Adipose tissue (tissue), 3 donors: Measurements from ENCODE around the gene SRSF8. TPM values are rescaled to one million over a fixed set of nuclear protein-coding genes. Genes with fewer than 3 reads are reported as not detected.

ENCODE experiments used
- H3K27ac ChIP-seq: one replicate; pipeline ENCODE4 v1.5.1; 2013; ENCODE audit warnings: low read depth, low read length
- WGBS, 3 donors: extraction: QIAGEN DNeasy Blood & Tissue Kit; methylation state at CpG; one replicate each; pipeline ENCODE4 v1.1.7; 2013; 5-methylcytosine and 5-hydroxymethylcytosine counted together
- polyA plus RNA-seq, 3 donors: library from polyadenylated mRNA; stranded (reverse); fragments of 200-250 nt; gene quantifications; one replicate each; pipeline ENCODE4 v1.2.3, GENCODE V29; 2013
- donor health status: healthy with polysubstance abuse.
- donor health status: Bipolar disorder and iron deficiency.
- donor health status: healthy.

The SRSF8 gene
- polyA plus RNA-seq, 3 donors: 23.6 to 53.1 (median 25.6) TPM

GRCh38 chr11:95089620-95090542 lies 23.2 kb downstream of the SRSF8 start, which contains the start of gene ENDOD1:
Gene ENDOD1 (plus strand): TSS chr11:95089846. CDS start chr11:95089928, 82 bp downstream.
- no peak within 1 kb of the TSS for H3K27ac ChIP-seq
- 0% methylated on average over 88 to 106 of the region's 106 CpGs for WGBS, 3 donors

- H3K27ac ChIP-seq: no peak overlapping the region
Measured at GRCh38 chr11:95091663-95092180, 25.0 kb downstream of the SRSF8 start.

GRCh38 chr11:95092549-95093324 lies 26.0 kb downstream of the SRSF8 start:
- H3K27ac ChIP-seq: no peak overlapping the region
- WGBS, 3 donors: 56 to 59% (median 57%) methylated on average over 5 of the region's 5 CpGs

GRCh38 chr11:95093548-95093947 lies 26.8 kb downstream of the SRSF8 start:
- no peak overlapping the region for H3K27ac ChIP-seq
- WGBS, 3 donors: 91 to 93% (median 92%) methylated on average over 3 of the region's 3 CpGs

GRCh38 chr11:95095858-95096587 lies 29.3 kb downstream of the SRSF8 start:
- WGBS, 3 donors: 49 to 72% (median 54%) methylated on average over 4 of the region's 4 CpGs

GRCh38 chr11:95097209-95097608 lies 30.5 kb downstream of the SRSF8 start:
- 72 to 80% (median 75%) methylated on average over 3 of the region's 3 CpGs for WGBS, 3 donors
- no peak overlapping the region for H3K27ac ChIP-seq

More at GRCh38 chr11:95095858-95096587, 29.3 kb downstream of the SRSF8 start:
- H3K27ac ChIP-seq: no peak overlapping the region

GRCh38 chr11:95098826-95099225 lies 32.1 kb downstream of the SRSF8 start:
- 87 to 95% (median 87%) methylated on average over 3 of the region's 3 CpGs for WGBS, 3 donors
- no peak overlapping the region for H3K27ac ChIP-seq

- H3K27ac ChIP-seq: no peak overlapping the region
- 88 to 89% (median 89%) methylated on average over 4 of the region's 4 CpGs for whole genome bisulfite sequencing, 3 donors
Measured at GRCh38 chr11:95100191-95100648, 33.5 kb downstream of the SRSF8 start.

GRCh38 chr11:95100856-95101507 lies 34.3 kb downstream of the SRSF8 start:
- H3K27ac ChIP-seq: no peak overlapping the region
- WGBS, 3 donors: 83 to 88% (median 85%) methylated on average over 6 of the region's 6 CpGs

- H3K27ac ChIP-seq: no peak overlapping the region
- 64 to 90% (median 81%) methylated on average over 1 of the region's 1 CpG for WGBS, 3 donors
Measured at GRCh38 chr11:95101935-95102334, 35.2 kb downstream of the SRSF8 start.

GRCh38 chr11:95102733-95103132 lies 36.0 kb downstream of the SRSF8 start:
- H3K27ac ChIP-seq: no peak overlapping the region
- WGBS, 3 donors: 98 to 100% (median 98%) methylated on average over 2 of the region's 2 CpGs

- 91 to 98% (median 95%) methylated on average over 5 of the region's 5 CpGs for WGBS, 3 donors
Measured at GRCh38 chr11:95103701-95104100, 37.0 kb downstream of the SRSF8 start.

GRCh38 chr11:95104121-95104830 lies 37.6 kb downstream of the SRSF8 start:
- H3K27ac ChIP-seq: no peak overlapping the region
- 83 to 92% (median 92%) methylated on average over 6 of the region's 6 CpGs for WGBS, 3 donors

More at GRCh38 chr11:95103701-95104100, 37.0 kb downstream of the SRSF8 start:
- no peak overlapping the region for H3K27ac ChIP-seq

- WGBS, 3 donors: 84 to 89% (median 88%) methylated on average over 3 of the region's 3 CpGs
- no peak overlapping the region for H3K27ac ChIP-seq
Measured at GRCh38 chr11:95104856-95105255, 38.1 kb downstream of the SRSF8 start.

GRCh38 chr11:95108159-95108611 lies 41.5 kb downstream of the SRSF8 start:
- 31 to 64% (median 36%) methylated on average over 9 of the region's 9 CpGs for WGBS, 3 donors
- H3K27ac ChIP-seq: no peak overlapping the region

- H3K27ac ChIP-seq: peak overlapping the region; percentile 23
- 44 to 74% (median 48%) methylated on average over 6 of the region's 6 CpGs for WGBS, 3 donors
Measured at GRCh38 chr11:95108671-95109551, 42.2 kb downstream of the SRSF8 start.
